HG03354 (cell line): Measurements from ENCODE around the gene C4orf17.
"Not testable (repeated sequence)": the region's sequence is repeated elsewhere in the genome, so short reads cannot be mapped to it uniquely, and the experiment has no call there.

ENCODE experiments used
- ATAC-seq: cut with Tn5 transposase; IDR thresholded peaks from one replicate; pipeline ENCODE4 v1.9.1; 2021; ENCODE audit warnings: mild to moderate bottlenecking; ENCODE audit not compliant: unreplicated experiment, poor library complexity, severe bottlenecking

The C4orf17 gene

DNA sequence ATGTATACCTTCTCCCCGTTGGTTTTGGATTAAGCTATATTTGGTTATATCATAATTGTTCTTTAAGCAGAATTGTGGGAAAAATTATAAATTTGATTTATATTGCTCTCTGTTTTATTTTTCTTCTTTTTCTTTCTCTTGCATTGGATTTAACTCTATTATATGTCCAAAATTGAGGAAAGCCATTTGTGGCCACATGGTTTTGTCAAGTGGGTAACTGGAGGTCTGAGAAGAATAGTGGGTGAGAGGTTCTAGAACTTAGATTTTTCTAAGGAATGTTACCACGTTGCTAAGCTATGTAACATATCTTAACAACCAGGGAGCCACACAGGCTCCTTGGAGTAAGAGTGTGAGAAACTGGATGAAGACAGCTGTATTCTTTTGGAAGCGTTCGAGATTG is at the start of gene C4orf17:
Gene C4orf17, plus strand, starts transcription at position 301 of the 400 bp plus-strand sequence. CDS start 2,061 bp downstream, outside the sequence.
- ATAC-seq: no peak

DNA sequence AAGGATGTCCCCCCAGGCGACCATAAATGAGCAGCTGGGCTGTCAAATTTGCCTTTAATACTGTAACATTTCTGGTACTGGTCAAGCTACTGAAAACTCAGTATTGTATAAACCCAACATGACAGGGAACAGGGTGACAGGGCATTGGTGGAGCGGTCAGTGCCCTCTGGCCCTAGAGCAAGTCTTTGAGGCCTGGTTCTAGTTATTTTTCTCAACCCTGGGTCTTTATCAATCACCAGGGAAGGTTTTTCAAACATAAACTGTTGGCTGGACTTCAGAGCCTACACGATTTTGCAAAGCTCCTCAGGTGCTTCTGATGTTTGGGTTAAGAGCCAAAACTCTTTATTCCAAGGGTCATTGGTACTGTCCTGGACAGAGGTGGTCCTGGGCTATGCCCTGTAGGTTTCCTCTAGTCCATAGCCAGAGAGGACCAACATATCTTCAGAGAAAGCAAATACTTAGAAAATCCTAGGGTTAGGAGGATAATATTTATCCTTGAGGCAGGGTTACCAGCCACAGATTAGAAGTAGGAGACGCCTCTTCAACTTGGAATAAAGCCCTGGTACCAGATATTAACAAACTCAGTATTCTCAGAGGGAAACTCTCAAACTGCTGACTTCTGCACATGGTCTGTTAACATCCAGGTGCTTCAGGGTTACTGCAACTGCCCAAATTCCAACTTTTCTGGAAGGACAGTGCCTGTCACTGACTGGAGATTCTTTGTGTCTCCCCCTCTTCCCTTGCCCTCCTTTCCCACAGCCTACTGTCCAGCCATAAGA is 49.0 kb upstream of the C4orf17 start:
- ATAC-seq: no peak

DNA sequence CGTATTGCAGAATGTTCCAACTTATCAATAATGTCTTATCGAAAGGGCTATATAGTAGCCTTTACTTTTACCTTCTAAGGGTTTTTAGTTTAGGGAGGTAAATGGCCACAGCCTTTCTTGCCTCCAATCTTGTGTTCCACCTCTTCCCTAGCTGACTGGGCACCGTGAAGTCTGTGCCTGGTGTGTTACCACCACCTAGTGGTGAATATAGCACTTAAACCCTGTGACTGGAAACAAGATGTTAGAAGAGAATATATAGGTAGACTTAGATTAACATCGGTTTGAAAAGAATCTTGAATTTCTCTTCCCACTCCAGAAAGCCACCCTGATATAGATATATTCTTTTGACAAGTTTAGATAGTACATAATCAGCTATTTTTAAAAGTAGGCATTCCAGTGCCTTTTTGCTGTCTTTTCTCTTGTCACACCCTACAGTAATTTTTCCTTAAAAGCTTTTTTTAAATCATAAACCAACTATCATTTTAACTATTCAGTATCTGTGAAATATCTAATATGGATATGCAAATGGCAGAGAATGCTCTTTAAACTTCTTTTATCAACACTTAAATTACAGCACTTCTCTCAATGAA is 47.9 kb upstream of the C4orf17 start:
- ATAC-seq: peak; percentile 95

DNA sequence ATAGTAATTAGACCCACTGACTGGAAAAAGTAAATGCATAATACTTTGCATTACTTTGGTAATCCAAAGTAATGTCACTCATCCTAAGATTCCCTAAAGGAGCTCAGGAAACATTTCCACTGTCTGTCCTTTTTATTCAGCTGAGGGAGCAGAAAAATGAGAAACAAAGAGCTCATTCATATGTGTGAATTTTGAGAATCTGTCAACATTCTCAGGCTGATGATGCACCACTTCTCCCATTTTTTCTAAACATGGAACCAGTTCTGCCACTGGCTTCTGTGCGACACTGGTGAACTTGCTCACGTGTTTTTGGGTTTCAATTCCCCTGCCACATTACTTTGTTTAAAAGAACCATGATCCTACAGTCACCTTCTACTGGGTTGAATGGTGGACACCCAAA is 47.3 kb upstream of the C4orf17 start:
- ATAC-seq: no peak

- no peak for ATAC-seq
Measured at GRCh38 chr4:99467887-99468286, 42.9 kb upstream of the C4orf17 start.

GRCh38 chr4:99468889-99469288 is 41.9 kb upstream of the C4orf17 start:
- no peak for ATAC-seq

- no peak for ATAC-seq
Measured at GRCh38 chr4:99471349-99471748, 39.5 kb upstream of the C4orf17 start.

DNA sequence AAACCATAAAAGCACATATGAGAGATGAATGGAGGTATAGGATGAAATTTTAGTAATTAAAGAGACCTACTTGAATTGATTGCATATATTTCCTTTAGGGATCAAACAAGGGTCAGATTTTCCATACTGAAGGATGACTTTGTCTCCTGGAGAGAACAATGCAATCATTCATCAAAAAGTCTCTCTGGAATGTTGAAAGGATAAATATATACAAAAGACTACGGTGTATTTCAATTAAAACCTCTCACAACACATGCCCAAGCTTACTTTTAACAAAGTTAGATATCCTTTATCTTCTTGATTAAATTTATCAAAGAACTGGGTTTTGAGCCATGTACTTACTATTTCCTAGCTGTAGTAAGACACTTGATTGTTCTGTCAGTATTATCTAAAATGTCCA is 38.9 kb upstream of the C4orf17 start:
- ATAC-seq: no peak

- ATAC-seq: no peak
Measured at GRCh38 chr4:99473131-99473530, 37.7 kb upstream of the C4orf17 start.

DNA sequence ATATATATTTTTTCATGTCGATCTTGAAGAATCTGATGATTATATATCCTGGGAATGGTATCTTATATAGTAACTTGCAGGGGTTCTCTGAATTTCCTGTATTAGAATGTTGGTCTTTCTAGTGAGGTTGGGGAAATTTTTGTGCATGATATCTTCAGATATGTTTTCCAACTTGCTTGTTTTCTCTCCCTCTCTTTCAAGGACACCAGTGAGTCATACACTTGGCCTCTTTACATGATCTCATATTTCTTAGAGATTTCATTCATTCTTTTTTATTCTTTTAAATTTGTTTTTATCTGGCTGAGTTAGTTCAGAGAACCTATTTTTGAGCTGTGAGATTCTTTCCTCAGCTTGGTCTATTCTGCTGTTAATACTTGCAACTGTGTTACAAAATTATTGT is 27.2 kb upstream of the C4orf17 start:
- ATAC-seq: no peak

DNA sequence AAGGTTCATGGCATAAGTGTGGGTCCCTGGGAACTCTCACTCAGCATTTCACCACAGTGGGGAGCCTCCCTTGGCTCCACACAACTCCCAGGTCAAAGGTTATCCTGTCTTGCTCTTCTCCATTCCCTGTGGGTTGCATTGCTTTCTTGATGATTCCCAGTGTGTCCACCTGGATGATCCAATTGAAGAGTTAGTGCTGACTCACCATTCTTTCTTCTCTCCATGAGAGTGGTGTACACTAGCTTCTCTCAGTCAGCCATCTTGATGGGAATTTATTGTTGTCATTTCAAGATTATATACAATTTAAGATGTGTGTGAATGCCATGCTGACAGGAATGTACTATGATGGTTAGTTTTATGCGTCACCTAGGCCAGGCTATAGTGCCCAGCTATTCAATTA is 25.6 kb upstream of the C4orf17 start:
- ATAC-seq: no peak

DNA sequence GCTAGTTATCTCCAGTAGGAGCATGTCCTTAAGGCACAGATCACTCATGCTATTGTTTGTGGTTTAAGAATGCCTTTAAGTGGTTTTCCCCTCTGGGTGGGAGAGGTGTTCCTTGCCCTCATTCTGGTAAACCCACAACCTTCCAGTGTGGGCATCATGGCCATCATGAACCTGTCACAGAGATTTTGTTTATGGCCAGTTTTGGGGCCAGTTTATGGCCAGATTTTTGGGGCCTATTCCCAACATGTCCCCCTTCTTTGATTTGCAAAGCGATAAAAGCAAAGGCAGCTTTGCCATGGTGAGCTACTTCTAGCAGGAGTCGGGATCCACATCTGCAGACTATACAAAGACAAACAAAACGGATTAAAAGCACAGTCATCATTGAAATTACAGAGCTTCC is 24.2 kb upstream of the C4orf17 start:
- not testable (repeated sequence) for ATAC-seq

DNA sequence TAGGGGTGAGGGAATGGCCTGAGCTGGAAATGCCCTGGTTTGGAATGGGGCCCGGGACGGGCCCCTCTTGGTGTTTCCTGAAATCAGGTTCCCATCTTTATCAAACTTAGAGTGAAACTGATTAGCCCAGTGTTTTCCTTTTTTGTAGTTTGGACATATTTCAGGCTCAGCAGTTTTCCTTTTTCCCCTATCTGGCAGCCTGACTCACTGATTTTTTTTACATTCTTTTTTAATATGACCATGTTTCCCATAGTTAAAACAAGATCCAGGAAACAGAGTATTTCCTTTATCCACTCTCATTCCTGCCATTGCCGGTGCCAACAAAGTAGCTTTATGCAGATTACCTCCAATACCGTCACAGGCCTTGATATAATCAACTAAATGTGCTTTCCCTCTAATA is 20.5 kb upstream of the C4orf17 start:
- ATAC-seq: no peak

DNA sequence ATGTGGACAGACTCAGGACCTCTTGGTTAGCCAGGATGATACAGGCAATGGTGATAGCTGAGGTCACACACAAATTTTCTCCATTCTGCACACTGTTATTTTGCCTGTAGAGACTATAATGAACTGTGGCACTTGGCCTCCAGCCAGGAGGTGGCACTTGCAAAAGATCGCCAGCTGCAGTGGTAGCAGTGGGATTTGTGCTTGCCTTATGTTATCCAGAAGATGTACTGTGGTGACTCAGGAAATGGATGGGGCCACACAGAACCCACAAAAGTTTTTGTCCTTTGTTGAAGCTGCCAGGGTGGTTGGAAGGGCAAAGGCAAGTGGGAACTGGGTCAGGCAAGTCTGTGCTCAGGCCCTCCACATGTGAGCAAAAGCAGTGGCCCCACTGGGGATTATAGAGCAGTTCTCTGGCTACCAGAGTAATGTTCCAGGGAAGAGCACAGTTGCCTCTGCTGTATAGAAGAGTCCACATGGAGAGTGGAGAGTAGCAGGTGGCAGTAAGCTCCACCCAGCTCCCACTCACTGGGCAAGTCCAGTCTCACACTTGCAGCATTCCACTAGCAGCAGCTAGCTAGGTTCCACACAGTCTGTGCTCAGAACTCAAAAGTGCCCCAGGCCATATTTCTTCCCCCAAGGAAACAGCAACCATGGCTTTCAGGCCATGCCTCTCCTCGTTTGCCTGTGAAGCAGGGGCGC is 5.9 kb upstream of the C4orf17 start:
- ATAC-seq: no peak

DNA sequence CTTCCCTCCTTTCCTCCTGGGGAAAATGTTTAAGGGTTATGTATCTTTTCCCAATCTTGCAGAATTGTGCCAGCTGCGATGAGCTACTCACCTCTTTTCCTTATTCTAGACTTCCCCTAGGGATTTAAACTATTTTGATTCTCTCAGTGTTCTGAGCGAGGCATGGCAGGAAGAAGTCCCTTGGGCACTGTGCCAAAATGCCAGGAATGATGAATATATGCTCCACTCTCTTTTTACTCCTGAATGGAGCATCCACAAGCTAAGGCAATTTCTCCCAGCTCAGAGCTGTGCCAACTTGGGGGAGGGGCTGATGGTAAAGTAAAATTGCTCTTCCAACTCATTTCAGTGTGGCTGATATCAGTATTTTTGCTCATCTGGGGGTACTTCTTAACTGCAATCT is 4.0 kb upstream of the C4orf17 start:
- no peak for ATAC-seq

DNA sequence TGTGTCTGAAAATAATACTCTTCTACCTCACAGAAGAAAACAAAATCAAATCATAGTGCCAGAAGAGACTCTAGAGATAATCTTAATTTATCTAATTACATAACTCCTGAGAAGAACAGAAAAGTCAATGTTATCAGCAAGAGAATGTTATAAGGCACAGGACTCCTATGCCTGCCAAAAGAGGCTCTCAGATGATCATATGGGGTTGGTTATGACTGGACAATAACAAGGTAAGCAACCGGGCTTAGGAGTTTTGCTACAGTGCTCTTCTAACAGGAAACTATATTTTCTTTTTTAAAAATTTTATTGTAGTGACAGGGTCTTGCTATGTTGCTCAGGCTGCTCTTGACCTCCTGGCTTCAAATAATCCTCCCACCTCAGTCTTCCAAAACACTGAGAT is 3.5 kb upstream of the C4orf17 start:
- no peak for ATAC-seq

- ATAC-seq: no peak
Measured at GRCh38 chr4:99507762-99508161, 3.1 kb upstream of the C4orf17 start.

DNA sequence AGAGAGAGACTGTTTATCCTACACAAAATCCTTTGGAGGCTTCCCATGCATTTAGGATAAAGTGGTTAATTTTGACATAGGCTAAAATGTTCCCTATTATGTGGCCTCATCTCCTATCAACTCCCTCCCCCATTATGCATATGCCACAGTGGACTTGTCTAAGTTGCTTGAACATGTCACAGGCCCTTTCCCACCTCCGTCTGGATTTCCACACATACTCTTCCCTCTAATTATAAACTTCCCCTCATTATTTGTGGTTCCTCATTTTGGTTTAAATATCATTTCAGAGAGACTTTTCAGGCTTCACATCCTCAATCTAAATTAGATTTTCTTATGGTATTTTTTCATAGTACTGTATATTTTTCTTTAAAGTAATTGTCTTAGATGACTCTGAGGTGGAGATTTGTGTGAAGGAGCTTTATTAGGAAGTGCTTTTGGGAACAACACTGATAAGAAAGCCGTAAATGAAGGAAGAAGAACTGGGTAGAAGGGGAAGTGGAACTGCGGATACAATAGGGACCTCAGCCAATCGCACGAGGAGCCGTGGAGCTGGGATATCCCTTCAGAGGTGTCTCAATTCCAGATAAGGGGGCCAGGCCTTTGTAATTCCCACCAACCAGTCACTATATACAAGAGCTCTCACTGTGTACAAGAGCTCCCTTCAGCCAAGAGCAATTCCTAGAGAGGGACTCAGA is 7.9 kb downstream of the C4orf17 start:
- ATAC-seq: no peak

- no peak for ATAC-seq
Measured at GRCh38 chr4:99529228-99529627, 18.4 kb downstream of the C4orf17 start.

DNA sequence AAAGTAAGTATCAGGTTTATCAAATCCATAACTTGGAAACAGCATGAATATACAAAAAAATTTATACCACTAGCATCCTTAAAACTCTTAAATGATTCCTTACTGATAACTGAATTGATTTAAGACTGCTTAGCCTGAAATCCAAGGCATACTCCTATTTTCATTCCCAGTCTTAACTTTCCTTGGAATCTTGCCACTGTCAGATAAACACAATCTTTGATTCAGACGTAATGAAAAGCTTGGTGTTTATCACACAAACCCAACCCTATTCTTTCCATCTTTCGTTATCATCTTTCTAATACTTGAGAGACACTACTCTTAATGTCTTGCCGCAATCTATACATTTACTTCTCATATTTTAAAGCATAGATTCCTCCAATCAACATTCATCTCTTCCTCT is 19.1 kb downstream of the C4orf17 start:
- ATAC-seq: no peak
